ENCODE data around the gene LTB4R2. TPM values are rescaled to one million over a fixed set of nuclear protein-coding genes. Genes with fewer than 3 reads are reported as not detected.

LTB4R2 gene
- total RNA-seq, 1 donor from 2014 or later, result 13.3 TPM

DNA sequence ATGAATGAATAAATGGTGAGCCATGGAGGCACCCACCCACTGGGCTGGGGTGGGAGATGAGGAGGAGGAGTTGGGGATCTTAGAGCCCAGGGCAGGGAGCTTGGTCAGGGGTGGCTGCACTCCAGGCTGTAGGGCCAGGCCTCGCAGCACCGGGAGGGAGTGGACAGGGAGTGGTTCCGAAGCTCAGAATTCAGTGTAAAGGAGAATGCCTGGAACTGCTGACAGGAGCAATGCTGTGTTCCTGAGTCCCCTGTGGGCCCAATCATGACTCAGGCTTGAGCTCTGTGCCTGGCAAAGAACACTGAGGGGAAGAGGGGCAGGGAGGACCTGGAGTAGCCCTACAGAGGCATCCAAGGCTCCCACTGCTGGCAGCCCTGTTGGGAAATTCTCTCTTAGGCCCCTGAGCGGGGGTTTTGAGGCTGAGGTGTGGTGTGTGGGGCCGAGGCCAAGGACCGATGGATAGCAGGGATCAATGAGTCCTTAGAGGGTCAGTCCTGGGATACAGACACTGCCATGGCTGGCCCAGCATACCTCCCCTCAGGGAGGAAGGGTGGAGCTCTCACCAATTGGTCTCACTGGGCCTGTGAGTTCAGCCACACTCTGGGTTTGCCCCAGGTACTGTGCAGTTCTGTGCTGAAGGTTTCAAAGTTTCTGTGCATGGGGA lies 29.0 kb upstream of the LTB4R2 start:
- Mint-ChIP-seq H3K4me3 (ENCODE audit: unreplicated experiment) (no peak overlapping the region), H3K36me3 (ENCODE audit: low read depth, unreplicated experiment) (no peaks in the 10 kb centered on the region), H3K27ac (ENCODE audit: unreplicated experiment) (no peak overlapping the region), H3K4me1 (ENCODE audit: unreplicated experiment) (peaks cover 8% of the 10 kb centered on the region), H3K27me3 (ENCODE audit: unreplicated experiment) (peaks cover 13% of the 10 kb centered on the region), H3K9me3 (ENCODE audit: unreplicated experiment) (no peaks in the 10 kb centered on the region)
- TF ChIP-seq CTCF (IDR thresholded peaks at IDR 0.05; ENCODE audit: unreplicated experiment), result no peak
- no peak for DNase-seq (ENCODE audit: low spot score)

- Mint-ChIP-seq H3K27me3 (ENCODE audit: unreplicated experiment) (peaks cover 17% of the 10 kb centered on the region), H3K9me3 (ENCODE audit: unreplicated experiment) (no peaks in the 10 kb centered on the region), H3K4me3 (ENCODE audit: unreplicated experiment) (no peak overlapping the region), H3K27ac (ENCODE audit: unreplicated experiment) (no peak overlapping the region), H3K36me3 (ENCODE audit: low read depth, unreplicated experiment) (no peaks in the 10 kb centered on the region), H3K4me1 (ENCODE audit: unreplicated experiment) (peaks cover 8% of the 10 kb centered on the region)
- no peak for TF ChIP-seq CTCF (IDR thresholded peaks at IDR 0.05; ENCODE audit: unreplicated experiment)
- DNase-seq (ENCODE audit: low spot score), result no peak
These were observed 28.3 kb upstream of the LTB4R2 start for GRCh38 chr14:24281636-24282035.

GRCh38 chr14:24282736-24283135 lies 27.2 kb upstream of the LTB4R2 start:
- Mint-ChIP-seq H3K9me3 (ENCODE audit: unreplicated experiment) (no peaks in the 10 kb centered on the region), H3K27me3 (ENCODE audit: unreplicated experiment) (peaks cover 19% of the 10 kb centered on the region), H3K4me1 (ENCODE audit: unreplicated experiment) (peaks cover 6% of the 10 kb centered on the region), H3K4me3 (ENCODE audit: unreplicated experiment) (no peak overlapping the region), H3K36me3 (ENCODE audit: low read depth, unreplicated experiment) (peaks cover 3% of the 10 kb centered on the region), H3K27ac (ENCODE audit: unreplicated experiment) (no peak overlapping the region)
- no peak for TF ChIP-seq CTCF (IDR thresholded peaks at IDR 0.05; ENCODE audit: unreplicated experiment)
- no peak for DNase-seq (ENCODE audit: low spot score)

- no peaks in the 10 kb centered on the region for H3K4me1 Mint-ChIP-seq (ENCODE audit: unreplicated experiment)
- DNase-seq (ENCODE audit: low spot score), result no peak
- H3K27me3 Mint-ChIP-seq (ENCODE audit: unreplicated experiment), result peaks cover 18% of the 10 kb centered on the region
- TF ChIP-seq CTCF (IDR thresholded peaks at IDR 0.05; ENCODE audit: unreplicated experiment), result no peak
- no peak overlapping the region for H3K27ac Mint-ChIP-seq (ENCODE audit: unreplicated experiment)
- peaks cover 3% of the 10 kb centered on the region for H3K36me3 Mint-ChIP-seq (ENCODE audit: low read depth, unreplicated experiment)
- H3K4me3 Mint-ChIP-seq (ENCODE audit: unreplicated experiment), result no peak overlapping the region
- H3K9me3 Mint-ChIP-seq (ENCODE audit: unreplicated experiment), result no peaks in the 10 kb centered on the region
These were observed 26.0 kb upstream of the LTB4R2 start for GRCh38 chr14:24283796-24284460.

- Mint-ChIP-seq H3K27me3 (ENCODE audit: unreplicated experiment) (peaks cover 18% of the 10 kb centered on the region), H3K36me3 (ENCODE audit: low read depth, unreplicated experiment) (peaks cover 3% of the 10 kb centered on the region), H3K4me1 (ENCODE audit: unreplicated experiment) (no peaks in the 10 kb centered on the region), H3K4me3 (ENCODE audit: unreplicated experiment) (no peak overlapping the region), H3K27ac (ENCODE audit: unreplicated experiment) (no peak overlapping the region), H3K9me3 (ENCODE audit: unreplicated experiment) (no peaks in the 10 kb centered on the region)
- TF ChIP-seq CTCF (IDR thresholded peaks at IDR 0.05; ENCODE audit: unreplicated experiment), result no peak
- DNase-seq (ENCODE audit: low spot score), result no peak
These were observed 25.4 kb upstream of the LTB4R2 start for GRCh38 chr14:24284501-24285035.
